ENCODE data around the gene SLC35B2.
A peak's percentile ranks its signal among the peaks of the same experiment; 100 is the strongest.

Gene SLC35B2

DNA sequence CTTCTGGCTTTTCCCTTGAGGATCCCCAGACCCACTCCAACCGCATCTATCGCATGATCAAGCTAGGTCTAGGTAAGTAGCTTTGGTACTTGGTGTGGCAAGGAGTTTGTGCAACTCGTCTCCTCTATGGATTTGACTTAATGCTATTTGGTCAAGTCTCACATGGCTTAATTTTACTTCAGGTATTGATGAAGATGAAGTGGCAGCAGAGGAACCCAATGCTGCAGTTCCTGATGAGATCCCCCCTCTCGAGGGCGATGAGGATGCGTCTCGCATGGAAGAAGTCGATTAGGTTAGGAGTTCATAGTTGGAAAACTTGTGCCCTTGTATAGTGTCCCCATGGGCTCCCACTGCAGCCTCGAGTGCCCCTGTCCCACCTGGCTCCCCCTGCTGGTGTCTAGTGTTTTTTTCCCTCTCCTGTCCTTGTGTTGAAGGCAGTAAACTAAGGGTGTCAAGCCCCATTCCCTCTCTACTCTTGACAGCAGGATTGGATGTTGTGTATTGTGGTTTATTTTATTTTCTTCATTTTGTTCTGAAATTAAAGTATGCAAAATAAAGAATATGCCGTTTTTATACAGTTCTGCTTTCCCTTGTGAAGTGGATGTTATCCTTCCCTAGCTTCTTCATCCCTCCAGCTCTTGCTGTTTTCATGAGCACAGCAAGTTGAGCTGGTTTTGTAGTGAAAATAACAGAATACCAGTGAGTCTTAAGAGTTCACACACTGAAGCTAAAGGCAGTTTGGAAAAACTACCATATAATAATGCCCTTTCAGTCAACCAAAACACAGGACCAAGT is 3.8 kb downstream of the SLC35B2 start:
- DNase-seq (ENCODE audit: low spot score): no peak

DNA sequence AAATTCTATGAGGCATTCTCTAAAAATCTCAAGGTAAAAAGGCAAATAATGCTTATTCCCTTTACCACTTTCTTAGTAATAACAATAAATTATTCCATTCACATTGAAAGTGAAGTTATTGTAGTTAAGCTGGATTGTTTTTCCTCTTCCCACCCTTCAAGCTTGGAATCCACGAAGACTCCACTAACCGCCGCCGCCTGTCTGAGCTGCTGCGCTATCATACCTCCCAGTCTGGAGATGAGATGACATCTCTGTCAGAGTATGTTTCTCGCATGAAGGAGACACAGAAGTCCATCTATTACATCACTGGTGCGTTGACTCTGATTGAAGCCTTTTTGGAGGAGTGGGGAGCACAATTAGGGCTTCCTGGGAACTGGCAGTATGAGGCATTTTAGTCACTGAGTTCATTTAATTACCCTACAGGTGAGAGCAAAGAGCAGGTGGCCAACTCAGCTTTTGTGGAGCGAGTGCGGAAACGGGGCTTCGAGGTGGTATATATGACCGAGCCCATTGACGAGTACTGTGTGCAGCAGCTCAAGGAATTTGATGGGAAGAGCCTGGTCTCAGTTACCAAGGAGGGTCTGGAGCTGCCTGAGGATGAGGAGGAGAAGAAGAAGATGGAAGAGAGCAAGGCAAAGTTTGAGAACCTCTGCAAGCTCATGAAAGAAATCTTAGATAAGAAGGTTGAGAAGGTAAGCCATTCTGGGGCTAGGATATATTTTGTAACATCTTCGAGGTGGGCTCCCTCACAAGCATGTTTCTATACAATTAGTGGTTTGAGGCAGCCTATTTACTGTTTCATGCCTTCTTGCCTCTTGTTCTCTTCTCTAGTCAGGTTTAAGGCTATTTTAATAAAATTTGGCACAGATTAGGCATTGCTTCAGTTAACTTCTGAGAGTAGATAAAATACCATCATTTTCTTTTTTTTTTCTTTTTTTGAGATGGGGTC is 5.5 kb downstream of the SLC35B2 start:
- no peak for DNase-seq (ENCODE audit: low spot score)

DNA sequence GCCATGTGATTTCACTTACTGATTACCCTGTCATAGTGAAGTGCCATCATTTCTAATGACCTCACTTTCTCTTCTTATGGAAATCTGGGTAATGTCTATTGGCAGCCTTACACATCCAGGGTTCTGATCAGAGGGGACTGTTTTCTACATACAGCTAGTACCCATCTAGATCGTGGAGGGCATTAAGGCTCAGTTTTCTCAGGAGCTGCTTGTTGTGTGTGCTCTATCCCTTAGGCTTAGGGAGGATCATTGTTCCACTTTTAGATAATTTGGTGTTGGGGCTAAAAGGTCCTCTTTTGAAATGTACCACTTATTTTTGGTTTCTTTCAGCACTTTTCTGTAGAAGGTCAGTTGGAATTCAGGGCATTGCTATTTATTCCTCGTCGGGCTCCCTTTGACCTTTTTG is 6.6 kb downstream of the SLC35B2 start:
- DNase-seq (ENCODE audit: low spot score): no peak

DNA sequence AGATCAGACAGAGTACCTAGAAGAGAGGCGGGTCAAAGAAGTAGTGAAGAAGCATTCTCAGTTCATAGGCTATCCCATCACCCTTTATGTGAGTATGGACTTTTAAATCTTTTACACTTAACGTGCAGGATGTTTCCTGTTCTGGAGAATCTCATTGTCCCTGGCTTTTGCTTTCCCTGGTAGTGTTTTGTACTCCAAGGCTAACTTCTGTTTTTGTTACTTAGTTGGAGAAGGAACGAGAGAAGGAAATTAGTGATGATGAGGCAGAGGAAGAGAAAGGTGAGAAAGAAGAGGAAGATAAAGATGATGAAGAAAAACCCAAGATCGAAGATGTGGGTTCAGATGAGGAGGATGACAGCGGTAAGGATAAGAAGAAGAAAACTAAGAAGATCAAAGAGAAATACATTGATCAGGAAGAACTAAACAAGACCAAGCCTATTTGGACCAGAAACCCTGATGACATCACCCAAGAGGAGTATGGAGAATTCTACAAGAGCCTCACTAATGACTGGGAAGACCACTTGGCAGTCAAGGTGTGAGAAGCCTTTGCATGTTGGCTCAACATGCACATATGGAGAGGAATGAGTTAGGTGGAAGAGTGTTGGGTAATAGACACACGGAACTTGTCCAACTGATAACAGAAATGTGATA is 7.1 kb downstream of the SLC35B2 start:
- DNase-seq (ENCODE audit: low spot score): no peak

DNA sequence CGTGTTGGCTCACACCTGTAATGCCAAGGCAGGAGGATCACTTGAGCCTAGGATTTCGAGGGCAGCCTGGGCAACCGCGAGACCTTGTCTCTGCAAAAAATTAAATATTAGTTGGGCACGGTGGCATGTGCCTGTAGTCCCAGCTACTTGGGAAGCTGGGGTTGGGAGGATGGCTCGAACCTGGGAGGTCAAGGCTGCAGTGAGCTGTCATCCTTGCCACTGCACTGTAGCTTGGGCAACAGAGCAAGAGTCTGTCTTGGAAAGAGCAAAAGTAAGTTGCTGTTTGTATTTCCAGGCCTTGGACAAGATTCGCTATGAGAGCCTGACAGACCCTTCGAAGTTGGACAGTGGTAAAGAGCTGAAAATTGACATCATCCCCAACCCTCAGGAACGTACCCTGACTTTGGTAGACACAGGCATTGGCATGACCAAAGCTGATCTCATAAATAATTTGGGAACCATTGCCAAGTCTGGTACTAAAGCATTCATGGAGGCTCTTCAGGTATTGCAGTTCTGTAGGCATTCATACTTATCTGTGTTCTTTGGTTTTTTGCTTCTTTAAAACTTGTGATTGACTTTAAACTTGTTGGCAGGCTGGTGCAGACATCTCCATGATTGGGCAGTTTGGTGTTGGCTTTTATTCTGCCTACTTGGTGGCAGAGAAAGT is 8.1 kb downstream of the SLC35B2 start:
- no peak for DNase-seq (ENCODE audit: low spot score)

DNA sequence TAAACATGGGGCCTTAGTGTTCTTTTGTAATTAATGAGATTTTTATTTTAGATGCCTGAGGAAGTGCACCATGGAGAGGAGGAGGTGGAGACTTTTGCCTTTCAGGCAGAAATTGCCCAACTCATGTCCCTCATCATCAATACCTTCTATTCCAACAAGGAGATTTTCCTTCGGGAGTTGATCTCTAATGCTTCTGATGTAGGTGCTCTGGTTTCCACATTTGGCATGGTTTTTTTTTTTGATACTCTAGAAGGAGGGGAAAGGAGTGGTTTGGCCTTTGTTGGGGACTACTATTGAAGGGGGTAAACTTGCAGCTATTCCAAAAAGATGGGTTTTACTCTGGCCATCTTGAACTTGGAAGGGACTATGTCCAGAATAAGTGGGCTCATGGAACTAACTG is 8.7 kb downstream of the SLC35B2 start:
- no peak for DNase-seq (ENCODE audit: low spot score)

DNA sequence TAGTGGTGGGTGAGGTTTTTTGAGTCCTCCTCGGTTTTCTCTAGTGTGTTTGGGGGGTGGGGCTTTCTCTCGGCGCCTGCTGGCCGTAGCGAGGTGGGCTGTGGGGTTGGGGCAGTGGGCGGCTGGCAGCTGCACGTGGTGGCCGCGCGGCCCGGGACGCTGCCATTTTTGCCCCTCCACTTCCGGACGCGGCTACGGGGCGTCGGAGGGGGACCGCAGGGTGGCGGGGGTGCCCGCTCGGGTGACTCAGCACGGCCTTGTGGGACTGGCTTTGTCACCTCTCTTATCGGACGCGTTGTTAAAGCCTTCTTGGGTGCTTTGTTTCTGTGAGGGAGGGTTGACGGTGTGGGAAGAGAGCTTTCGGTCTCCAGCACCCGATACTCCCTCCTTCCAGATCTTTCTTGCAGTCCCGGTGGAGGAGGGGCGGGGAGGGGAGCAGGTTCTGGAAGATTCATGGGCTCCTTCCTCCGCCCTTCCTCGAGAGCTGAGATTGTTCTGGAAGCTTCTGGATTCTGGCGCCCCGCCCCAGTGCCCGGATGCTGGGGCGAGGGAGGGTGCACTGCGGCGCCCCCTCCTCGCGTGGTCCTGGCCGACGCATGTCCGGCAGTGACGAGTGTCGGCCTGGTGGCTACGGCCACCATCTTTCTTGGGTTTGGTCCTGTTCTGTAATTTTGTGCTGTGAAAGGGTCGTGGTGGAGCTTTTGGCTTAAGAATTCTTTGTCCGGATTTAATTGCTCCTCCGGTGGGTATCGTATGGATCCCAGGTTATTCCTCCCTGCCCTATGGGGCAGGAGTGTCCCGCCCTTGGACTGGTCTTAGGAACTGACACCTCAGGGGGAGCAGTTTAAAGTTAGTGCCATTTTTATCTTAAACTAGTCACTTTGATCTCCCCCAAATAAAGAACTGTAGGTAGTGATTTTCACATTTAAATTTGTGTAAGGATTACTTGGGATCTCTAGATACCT is 9.7 kb downstream of the SLC35B2 start:
- DNase-seq (ENCODE audit: low spot score): peak; percentile 80

DNA sequence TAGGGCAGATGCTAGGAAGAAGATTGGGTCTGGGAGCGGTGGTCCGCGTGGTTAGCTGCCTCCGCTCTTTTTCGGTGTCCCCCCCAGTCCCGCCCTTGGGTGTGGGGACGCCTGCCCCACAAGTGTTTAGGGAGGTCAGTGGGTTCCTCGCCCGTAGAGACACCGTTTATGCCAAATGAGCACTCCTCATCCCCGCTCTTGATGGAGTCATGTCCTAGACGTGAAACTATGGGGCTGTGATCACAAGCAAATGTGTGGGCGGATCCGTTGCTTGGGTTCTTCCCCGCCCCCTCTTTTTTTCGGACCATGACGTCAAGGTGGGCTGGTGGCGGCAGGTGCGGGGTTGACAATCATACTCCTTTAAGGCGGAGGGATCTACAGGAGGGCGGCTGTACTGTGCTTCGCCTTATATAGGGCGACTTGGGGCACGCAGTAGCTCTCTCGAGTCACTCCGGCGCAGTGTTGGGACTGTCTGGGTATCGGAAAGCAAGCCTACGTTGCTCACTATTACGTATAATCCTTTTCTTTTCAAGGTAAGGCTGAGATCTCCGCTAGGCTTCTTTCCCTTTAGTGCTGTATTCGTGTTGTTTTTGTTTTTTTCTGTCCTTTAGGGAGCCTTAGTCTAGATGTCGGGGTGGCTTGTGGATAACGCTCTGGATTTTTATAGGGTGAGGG is 10.5 kb downstream of the SLC35B2 start, which contains the start of gene HSP90AB1:
Gene HSP90AB1, plus strand, starts transcription at position 439 of the 675 bp plus-strand sequence. CDS start 1,529 bp downstream, outside the sequence.
- peak; percentile 93 for DNase-seq (ENCODE audit: low spot score)

DNA sequence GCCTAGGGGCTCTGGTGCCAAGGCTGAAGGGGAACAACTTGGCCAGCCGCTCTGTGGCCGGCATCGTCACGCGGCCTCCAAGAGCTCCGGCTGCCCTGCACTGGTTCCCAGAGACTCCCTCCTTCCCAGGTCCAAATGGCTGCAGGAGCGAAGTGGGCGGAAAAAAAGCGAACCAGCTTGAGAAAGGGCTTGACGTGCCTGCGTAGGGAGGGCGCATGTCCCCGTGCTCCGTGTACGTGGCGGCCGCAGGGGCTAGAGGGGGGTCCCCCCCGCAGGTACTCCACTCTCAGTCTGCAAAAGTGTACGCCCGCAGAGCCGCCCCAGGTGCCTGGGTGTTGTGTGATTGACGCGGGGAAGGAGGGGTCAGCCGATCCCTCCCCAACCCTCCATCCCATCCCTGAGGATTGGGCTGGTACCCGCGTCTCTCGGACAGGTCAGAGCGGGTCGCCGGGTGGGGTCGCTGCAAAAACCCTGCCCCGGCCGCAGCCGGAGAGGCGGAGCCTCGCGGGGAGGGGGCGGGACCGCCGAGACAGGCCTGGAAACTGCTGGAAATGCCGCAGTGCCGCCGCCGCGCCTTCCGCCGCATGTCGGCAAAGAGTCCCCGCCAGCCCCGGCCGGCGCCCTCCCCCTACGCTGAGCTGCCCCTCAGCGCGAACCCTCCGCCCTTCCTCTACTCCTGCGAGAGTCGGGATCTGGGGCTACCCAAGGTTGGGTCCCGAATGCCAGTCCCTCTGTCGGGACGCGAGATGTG is 11.2 kb downstream of the SLC35B2 start:
- DNase-seq (ENCODE audit: low spot score): peak; percentile 93

DNA sequence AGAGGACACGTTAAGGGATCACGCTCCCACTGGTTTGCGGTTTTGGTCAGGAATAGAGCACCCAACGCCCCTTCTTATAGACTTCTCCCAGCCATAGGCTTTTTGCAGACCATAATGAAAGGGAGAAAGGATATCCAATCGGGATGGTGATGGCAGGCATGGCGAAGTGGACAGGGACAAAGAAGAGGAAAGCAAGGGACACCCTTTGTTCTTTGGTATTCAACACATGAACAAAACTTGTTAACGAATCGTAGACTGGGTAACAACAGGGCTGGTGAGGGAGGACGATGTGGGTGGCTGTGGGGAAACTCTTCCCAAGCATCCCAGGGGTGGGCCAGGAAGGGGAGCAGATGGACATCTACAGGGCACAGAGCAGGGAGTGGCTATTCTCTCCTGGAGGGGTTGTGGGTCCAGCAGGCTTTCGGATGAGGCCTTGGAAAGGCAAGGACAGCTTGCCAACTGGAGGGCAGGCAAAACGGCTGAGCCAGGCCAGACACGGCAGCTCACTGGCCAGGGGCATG is 11.9 kb downstream of the SLC35B2 start:
- DNase-seq (ENCODE audit: low spot score): no peak

DNA sequence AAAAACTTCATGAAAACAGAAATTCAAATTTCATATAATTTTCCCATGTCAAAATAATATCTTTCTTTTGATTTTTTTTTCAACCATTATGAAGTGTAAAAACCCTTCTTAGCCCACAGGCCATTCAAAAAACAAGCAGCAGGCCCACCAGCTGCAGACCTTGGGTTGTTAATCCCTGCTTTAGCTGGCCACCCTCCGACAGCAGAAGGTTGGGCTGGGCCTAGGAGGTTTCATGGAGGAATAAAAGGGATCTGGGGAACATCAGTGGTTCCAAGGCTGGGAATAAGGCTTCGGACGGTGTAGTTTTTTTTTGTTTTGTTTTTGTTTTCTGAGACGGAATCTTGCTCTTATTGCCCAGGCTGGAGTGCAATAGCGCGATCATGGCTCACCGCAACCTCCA is 14.0 kb downstream of the SLC35B2 start:
- DNase-seq (ENCODE audit: low spot score): no peak

DNA sequence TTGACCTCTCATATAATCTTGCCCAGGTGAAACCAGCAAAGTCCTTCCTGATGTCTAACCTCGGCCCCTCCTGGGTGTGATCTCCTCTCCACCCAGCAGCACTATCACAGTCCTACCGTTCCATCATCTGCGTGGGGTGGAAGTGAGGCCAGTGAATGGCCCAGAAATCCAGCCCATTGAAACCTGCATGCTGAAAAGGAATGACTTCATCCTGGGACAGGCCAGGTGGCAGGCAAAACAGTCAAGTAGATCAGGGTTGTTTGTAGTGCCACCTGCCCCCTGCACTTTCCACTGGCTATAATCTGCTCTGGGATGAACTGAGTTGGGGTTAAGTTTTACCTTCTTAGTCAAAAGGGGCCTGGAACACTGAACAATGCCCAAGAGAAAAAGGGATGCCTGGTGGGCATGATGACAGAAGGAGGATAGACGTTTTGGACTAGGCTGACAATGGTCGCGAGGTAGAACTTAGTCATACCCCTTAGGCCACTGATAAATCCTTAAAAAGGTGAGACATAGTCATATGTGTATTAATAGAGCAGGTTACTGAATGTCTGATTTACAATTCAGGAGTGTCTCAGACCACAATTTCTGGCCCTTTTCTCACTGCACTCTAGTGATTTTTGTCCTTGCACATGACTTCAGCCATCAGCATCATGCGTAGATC is 18.5 kb downstream of the SLC35B2 start:
- no peak for DNase-seq (ENCODE audit: low spot score)

DNA sequence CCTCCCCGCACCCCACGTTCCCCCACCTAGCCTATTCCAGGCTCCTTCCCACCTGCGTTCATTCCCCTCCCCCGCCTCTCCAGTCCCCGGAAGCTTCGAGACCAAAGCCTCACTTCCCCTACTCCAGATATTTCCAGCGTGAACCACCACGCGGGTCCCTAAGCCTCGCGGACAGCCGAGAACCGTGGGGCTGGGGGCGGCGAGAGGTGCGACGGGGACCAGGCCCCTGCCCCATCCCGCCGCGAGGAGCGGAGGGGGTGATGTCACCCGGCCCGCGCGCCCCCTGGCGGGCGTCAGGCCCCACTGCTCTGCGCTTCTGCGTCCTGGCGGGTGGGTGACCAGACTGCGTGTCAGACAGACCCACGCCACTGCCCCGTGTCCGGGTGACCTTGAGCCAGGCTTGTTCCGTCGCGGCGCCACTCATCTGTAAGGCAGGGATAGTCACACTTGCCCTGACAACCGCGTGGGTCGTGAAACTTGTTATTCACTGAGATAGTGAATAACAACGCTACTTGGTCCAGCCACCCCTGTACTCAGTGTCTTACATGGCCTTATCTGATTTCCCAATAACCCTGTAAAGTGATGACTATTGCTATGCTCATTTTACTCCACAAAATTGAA is 19.4 kb downstream of the SLC35B2 start:
- peak; percentile 89 for DNase-seq (ENCODE audit: low spot score)

DNA sequence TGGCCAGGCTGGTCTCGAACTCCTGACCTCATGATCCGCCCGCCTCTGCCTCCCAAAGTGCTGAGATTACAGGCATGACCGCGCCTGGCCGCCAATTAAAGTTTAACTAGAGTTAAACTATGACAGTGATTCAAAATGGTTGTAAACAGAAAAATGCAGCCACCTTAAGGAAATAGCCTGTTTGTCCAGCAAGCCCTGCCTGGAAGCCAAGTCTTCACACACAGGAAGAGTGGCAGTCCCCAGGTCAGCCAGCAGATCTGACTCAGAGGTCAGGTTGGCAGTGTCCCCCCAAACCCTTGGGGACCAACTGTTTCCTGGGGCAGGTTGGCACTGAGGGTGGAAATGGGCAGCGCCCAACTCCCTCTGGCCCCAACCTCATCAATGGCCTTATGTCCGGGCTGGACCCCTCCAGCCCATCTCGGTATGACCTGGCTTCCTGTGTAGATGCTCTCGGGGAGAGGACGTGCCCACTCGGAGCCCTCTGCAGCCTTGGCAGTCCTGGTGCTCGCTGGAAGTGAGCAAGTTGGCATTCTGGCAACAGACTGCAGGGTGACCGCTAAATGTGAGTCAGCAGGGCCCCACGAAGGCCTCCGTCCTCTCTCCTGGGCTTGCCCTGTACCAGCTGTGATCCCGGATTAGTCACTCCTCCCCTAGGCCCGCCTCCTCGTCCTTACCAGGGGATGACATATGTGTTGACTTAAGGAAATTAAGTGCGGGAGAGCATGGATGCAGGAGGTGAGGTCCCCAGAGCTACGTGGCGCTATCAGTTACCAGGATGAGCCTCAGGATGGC is 20.1 kb downstream of the SLC35B2 start:
- DNase-seq (ENCODE audit: low spot score): no peak

DNA sequence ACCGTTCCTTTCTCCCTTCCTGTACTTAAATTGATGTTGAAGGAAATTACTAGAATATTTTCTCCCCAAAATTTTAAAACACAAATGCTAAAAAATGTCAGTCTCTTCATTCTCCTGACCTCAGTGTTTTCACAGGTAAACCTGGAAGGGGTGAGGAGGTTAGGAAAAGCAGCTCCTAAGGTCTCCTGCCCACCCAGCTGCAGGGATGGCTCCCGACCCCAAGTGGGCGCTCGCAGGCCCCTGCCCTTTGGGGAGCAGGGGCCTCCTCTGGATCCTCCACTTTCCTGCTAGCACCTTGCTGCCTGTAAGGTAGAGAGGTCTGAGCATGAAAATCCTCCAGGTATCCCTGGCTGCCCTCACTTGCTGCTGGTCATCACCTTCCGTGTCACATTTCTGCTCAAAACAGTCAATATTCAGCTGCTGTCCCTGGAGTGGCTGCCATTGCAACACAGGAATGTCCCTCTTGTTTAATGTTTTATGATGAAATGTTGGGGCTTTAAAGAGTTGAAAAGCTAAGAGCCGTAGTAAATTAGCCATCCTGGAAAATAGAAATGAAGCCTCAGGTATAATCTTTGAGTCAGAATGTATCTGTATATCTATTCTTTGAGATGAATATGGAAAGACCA is 21.3 kb downstream of the SLC35B2 start:
- no peak for DNase-seq (ENCODE audit: low spot score)

DNA sequence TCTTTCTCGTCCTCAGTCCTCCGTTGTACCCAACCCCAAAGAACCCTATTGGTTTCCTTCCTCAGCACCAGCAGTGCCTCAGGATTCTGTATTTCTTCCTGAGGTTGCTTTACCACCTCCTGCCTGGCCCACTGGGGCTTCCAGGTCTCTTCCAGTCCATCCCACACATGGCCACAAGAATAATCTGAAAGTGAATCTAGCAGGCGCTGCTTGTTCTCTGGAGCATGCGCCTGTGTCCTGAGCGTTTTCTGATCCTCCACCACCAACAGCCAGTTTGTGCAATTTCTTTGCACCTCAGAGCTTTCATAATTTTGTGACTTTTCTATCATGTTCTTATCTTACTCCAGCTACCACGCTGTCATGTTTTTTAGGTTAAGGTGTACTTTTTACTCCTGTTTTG is 22.1 kb downstream of the SLC35B2 start:
- DNase-seq (ENCODE audit: low spot score): no peak
